ENCODE results near the gene ZNF771.

ZNF771 gene

GRCh38 chr16:30375864-30376263 is 31.5 kb upstream of the ZNF771 start:
- H3K36me3 ChIP-seq (ENCODE audit: control insufficient read depth in 5 of 5, insufficient read depth in 5 of 5, low read length in 5 of 5): no peaks in the 10 kb centered on the region
- H3K27ac ChIP-seq (ENCODE audit: low read depth, low read length): no peak overlapping the region
- H3K9ac ChIP-seq (ENCODE audit: low read length in 5 of 5): no peak overlapping the region
- H3K27me3 ChIP-seq (ENCODE audit: control insufficient read depth in 5 of 5, insufficient read depth in 4 of 5, low read length in 5 of 5): no peaks in the 10 kb centered on the region
- H3K4me3 ChIP-seq (ENCODE audit: low read depth in 1 of 5, low read length in 5 of 5): no peak overlapping the region
- H3K9me3 ChIP-seq (ENCODE audit: control insufficient read depth in 5 of 5, low read length in 5 of 5): no peaks in the 10 kb centered on the region
- H3K4me1 ChIP-seq (ENCODE audit: control insufficient read depth in 5 of 5, insufficient read depth in 5 of 5, low read length in 5 of 5): peaks cover 0 to 29% (median 23%) of the 10 kb centered on the region in 5 donors

DNA sequence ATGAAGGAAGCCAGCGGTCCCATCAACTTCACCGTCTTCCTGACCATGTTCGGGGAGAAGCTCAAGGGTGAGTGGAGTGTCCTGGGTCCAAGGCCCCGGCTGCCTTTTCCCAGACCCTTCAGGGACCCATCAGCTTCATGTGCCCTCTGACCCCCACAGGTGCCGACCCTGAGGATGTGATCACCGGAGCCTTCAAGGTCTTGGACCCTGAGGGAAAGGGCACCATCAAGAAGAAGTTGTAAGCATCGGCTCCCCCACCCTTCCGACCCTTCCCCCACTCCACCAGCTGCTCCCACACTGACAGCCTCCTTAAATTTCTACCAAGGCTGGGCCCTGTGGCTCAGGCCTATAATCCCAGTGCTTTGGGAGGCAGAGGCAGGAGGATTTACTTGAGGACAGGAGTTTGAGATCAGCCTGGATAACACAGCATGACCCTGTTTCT is 30.9 kb upstream of the ZNF771 start:
- peak overlapping the region; percentile 98 for H3K27ac ChIP-seq (ENCODE audit: low read depth, low read length)
- H3K9ac ChIP-seq (ENCODE audit: low read length in 5 of 5): no peak overlapping the region
- H3K9me3 ChIP-seq (ENCODE audit: control insufficient read depth in 5 of 5, low read length in 5 of 5): no peaks in the 10 kb centered on the region
- H3K27me3 ChIP-seq (ENCODE audit: control insufficient read depth in 5 of 5, insufficient read depth in 4 of 5, low read length in 5 of 5): no peaks in the 10 kb centered on the region
- H3K36me3 ChIP-seq (ENCODE audit: control insufficient read depth in 5 of 5, insufficient read depth in 5 of 5, low read length in 5 of 5): no peaks in the 10 kb centered on the region
- no peak overlapping the region for H3K4me3 ChIP-seq (ENCODE audit: low read depth in 1 of 5, low read length in 5 of 5)
- H3K4me1 ChIP-seq (ENCODE audit: control insufficient read depth in 5 of 5, insufficient read depth in 5 of 5, low read length in 5 of 5): peaks cover 0 to 25% (median 18%) of the 10 kb centered on the region in 5 donors

- Histone ChIP-seq H3K4me1 (ENCODE audit: control insufficient read depth in 5 of 5, insufficient read depth in 5 of 5, low read length in 5 of 5) (peaks cover 0 to 24% (median 18%) of the 10 kb centered on the region in 5 donors), H3K27me3 (ENCODE audit: control insufficient read depth in 5 of 5, insufficient read depth in 4 of 5, low read length in 5 of 5) (no peaks in the 10 kb centered on the region), H3K27ac (ENCODE audit: low read depth, low read length) (peak overlapping the region; percentile 98), H3K36me3 (ENCODE audit: control insufficient read depth in 5 of 5, insufficient read depth in 5 of 5, low read length in 5 of 5) (no peaks in the 10 kb centered on the region), H3K9ac (ENCODE audit: low read length in 5 of 5) (peak overlapping the region; percentile 3 to 96 (median 86)), H3K4me3 (ENCODE audit: low read depth in 1 of 5, low read length in 5 of 5) (peak overlapping the region; percentile 48 to 87 (median 72)), H3K9me3 (ENCODE audit: control insufficient read depth in 5 of 5, low read length in 5 of 5) (no peaks in the 10 kb centered on the region)
These were observed 30.2 kb upstream of the ZNF771 start for GRCh38 chr16:30377050-30377811.

DNA sequence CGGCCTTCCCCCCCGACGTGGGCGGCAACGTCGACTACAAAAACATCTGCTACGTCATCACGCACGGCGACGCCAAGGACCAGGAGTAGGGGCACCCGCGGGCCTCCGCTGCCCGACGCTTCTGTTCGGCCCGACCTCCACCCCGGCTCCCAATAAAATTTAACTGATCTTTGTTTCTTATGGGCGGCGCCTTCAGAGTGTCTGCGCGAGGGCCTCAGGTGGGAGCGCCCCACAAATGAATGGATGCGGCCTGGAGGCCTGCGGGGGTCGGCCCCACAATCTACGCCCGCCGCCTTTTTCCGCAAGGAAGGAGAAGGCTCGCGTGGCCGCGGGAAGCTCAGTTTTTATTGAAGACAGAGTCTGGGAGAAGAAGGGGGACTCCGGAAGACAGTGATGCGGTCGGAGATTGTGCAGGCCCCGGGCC is 29.6 kb upstream of the ZNF771 start:
- peak overlapping the region; percentile 98 for H3K27ac ChIP-seq (ENCODE audit: low read depth, low read length)
- H3K4me3 ChIP-seq (ENCODE audit: low read depth in 1 of 5, low read length in 5 of 5): peak overlapping the region; percentile 43 to 87 (median 66)
- H3K27me3 ChIP-seq (ENCODE audit: control insufficient read depth in 5 of 5, insufficient read depth in 4 of 5, low read length in 5 of 5): no peaks in the 10 kb centered on the region
- peak overlapping the region in 4 of 5 donors; percentile 80 to 96 (median 88) for H3K9ac ChIP-seq (ENCODE audit: low read length in 5 of 5)
- no peaks in the 10 kb centered on the region for H3K36me3 ChIP-seq (ENCODE audit: control insufficient read depth in 5 of 5, insufficient read depth in 5 of 5, low read length in 5 of 5)
- H3K4me1 ChIP-seq (ENCODE audit: control insufficient read depth in 5 of 5, insufficient read depth in 5 of 5, low read length in 5 of 5): peaks cover 0 to 24% (median 18%) of the 10 kb centered on the region in 5 donors
- H3K9me3 ChIP-seq (ENCODE audit: control insufficient read depth in 5 of 5, low read length in 5 of 5): no peaks in the 10 kb centered on the region

DNA sequence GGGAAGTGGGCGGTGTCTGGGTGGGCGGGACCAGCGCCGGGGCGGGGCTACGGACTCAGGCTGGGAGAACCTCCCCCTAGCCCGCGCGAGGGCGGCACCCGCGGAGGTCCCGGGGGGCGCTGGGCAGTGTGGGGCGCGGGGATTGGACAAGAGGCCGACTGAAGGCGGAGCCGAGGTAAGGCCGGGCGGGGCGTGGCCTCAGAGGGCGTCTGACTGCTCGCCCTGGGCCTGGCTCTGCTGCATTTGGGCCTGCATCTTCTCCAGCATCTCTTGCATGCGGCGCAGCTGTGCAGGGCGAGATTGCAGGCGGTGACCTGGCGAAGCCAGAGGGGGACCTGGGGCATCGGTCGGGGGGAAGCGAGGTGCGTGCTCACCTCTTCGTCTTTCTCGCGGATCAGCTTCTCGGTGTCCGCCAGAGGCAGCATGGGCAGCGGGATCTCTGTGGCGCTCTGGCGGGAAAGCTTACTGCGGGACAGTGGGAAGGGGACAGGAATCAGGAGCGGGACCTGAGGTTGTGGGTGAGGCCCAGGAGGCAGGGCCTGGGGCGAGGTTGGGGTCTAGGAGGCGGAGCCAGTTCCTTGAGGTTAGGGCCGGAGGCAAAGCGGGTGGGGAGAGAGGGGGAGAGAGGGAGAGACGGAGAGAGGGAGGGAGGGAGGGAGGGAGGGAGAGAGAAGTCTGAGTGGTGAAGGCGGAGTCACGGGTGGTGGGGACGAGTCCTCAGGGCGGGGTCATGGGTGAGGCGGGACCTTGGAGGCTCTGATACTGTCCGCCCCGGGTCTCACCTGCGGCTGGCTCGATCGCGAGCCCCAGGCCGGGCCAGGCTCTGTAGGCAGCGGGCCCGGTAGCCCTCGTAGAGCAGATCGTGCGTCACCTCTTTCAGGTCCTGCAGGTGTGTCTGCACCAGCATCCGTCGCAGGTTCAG is 28.9 kb upstream of the ZNF771 start:
- Histone ChIP-seq H3K9ac (ENCODE audit: low read length in 5 of 5) (peak overlapping the region in 4 of 5 donors; percentile 53 to 96 (median 89)), H3K4me3 (ENCODE audit: low read depth in 1 of 5, low read length in 5 of 5) (peak overlapping the region; percentile 43 to 87 (median 76)), H3K9me3 (ENCODE audit: control insufficient read depth in 5 of 5, low read length in 5 of 5) (no peaks in the 10 kb centered on the region), H3K36me3 (ENCODE audit: control insufficient read depth in 5 of 5, insufficient read depth in 5 of 5, low read length in 5 of 5) (no peaks in the 10 kb centered on the region), H3K27ac (ENCODE audit: low read depth, low read length) (peak overlapping the region; percentile 98), H3K4me1 (ENCODE audit: control insufficient read depth in 5 of 5, insufficient read depth in 5 of 5, low read length in 5 of 5) (peaks cover 0 to 24% (median 18%) of the 10 kb centered on the region in 5 donors), H3K27me3 (ENCODE audit: control insufficient read depth in 5 of 5, insufficient read depth in 4 of 5, low read length in 5 of 5) (no peaks in the 10 kb centered on the region)

DNA sequence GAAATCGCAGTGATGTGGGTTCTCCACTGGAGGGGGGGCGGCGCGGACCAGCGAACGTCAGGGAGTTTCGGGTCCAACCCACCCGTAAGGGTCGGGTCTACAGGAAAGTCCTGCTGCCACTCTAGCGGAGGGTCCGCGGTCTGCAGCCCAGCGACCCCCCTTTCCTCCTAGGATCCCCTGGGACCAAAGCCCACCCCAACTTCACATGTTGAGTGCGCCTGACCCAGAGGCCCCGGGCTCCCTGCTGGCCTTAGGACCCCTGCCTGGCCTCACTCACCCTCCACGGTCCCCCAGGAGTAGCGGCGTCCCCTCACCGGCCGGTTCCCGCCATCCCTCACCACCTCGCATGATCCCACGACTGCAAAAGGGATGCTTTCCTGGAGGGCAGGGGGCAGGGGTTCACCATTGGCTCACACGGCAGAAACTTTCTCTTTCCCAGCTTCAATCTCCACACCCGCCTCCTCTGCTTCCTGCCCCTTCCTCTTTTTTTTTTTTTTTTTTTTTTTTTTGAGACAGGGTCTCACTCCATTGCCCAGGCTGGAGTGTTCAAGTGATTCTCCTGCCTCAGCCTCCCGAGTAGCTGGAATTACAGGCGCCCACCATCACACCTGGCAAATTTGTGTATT is 28.1 kb upstream of the ZNF771 start:
- H3K4me1 ChIP-seq (ENCODE audit: control insufficient read depth in 5 of 5, insufficient read depth in 5 of 5, low read length in 5 of 5): peaks cover 0 to 24% (median 18%) of the 10 kb centered on the region in 5 donors
- no peaks in the 10 kb centered on the region for H3K27me3 ChIP-seq (ENCODE audit: control insufficient read depth in 5 of 5, insufficient read depth in 4 of 5, low read length in 5 of 5)
- H3K36me3 ChIP-seq (ENCODE audit: control insufficient read depth in 5 of 5, insufficient read depth in 5 of 5, low read length in 5 of 5): no peaks in the 10 kb centered on the region
- H3K9ac ChIP-seq (ENCODE audit: low read length in 5 of 5): peak overlapping the region in 4 of 5 donors; percentile 13 to 93 (median 68)
- H3K9me3 ChIP-seq (ENCODE audit: control insufficient read depth in 5 of 5, low read length in 5 of 5): no peaks in the 10 kb centered on the region
- peak overlapping the region; percentile 98 for H3K27ac ChIP-seq (ENCODE audit: low read depth, low read length)
- peak overlapping the region in 4 of 5 donors; percentile 72 to 87 (median 81) for H3K4me3 ChIP-seq (ENCODE audit: low read depth in 1 of 5, low read length in 5 of 5)

DNA sequence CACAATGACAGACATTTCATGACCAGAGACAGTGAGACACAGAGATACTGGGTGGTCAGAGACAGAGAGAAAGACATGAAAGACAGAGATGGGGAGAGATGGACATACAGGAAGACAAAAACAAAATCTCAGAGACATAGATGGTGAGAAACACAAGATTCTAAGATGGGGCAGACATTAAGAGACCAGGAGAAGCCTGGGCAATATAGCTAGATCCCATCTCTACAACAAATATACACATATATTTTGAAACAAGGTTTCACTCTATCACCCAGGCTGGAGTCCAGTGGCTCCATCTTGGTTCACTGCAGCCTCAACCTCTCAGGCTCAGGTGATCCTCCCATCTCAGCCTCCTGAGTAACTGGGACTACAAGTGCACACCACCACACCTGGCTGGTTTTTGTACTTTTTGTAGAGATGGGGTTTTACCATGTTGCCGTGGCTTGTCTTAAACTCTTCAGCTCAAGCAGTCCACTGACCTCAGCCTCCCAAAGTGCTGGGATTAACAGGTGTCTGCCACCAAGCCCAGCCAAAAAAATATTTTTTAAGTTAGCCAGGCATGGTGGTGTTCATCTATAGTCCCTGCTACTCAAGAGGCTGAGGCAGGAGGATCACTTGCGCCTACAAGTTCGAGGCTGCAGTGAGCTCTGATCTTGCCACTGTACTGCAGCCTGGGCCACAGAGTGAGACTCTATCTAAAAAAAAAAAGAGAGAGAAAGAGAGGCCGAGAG is 27.2 kb upstream of the ZNF771 start:
- no peak overlapping the region for H3K4me3 ChIP-seq (ENCODE audit: low read depth in 1 of 5, low read length in 5 of 5)
- H3K27me3 ChIP-seq (ENCODE audit: control insufficient read depth in 5 of 5, insufficient read depth in 4 of 5, low read length in 5 of 5): no peaks in the 10 kb centered on the region
- no peak overlapping the region for H3K9ac ChIP-seq (ENCODE audit: low read length in 5 of 5)
- H3K4me1 ChIP-seq (ENCODE audit: control insufficient read depth in 5 of 5, insufficient read depth in 5 of 5, low read length in 5 of 5): peaks cover 0 to 24% (median 18%) of the 10 kb centered on the region in 5 donors
- H3K9me3 ChIP-seq (ENCODE audit: control insufficient read depth in 5 of 5, low read length in 5 of 5): no peaks in the 10 kb centered on the region
- no peaks in the 10 kb centered on the region for H3K36me3 ChIP-seq (ENCODE audit: control insufficient read depth in 5 of 5, insufficient read depth in 5 of 5, low read length in 5 of 5)
- no peak overlapping the region for H3K27ac ChIP-seq (ENCODE audit: low read depth, low read length)

GRCh38 chr16:30380803-30381208 is 26.6 kb upstream of the ZNF771 start:
- H3K27me3 ChIP-seq (ENCODE audit: control insufficient read depth in 5 of 5, insufficient read depth in 4 of 5, low read length in 5 of 5): no peaks in the 10 kb centered on the region
- H3K27ac ChIP-seq (ENCODE audit: low read depth, low read length): no peak overlapping the region
- peaks cover 0 to 24% (median 18%) of the 10 kb centered on the region in 5 donors for H3K4me1 ChIP-seq (ENCODE audit: control insufficient read depth in 5 of 5, insufficient read depth in 5 of 5, low read length in 5 of 5)
- H3K4me3 ChIP-seq (ENCODE audit: low read depth in 1 of 5, low read length in 5 of 5): no peak overlapping the region
- H3K9me3 ChIP-seq (ENCODE audit: control insufficient read depth in 5 of 5, low read length in 5 of 5): no peaks in the 10 kb centered on the region
- H3K9ac ChIP-seq (ENCODE audit: low read length in 5 of 5): no peak overlapping the region
- no peaks in the 10 kb centered on the region for H3K36me3 ChIP-seq (ENCODE audit: control insufficient read depth in 5 of 5, insufficient read depth in 5 of 5, low read length in 5 of 5)

GRCh38 chr16:30381291-30382041 is 25.9 kb upstream of the ZNF771 start:
- no peaks in the 10 kb centered on the region for H3K9me3 ChIP-seq (ENCODE audit: control insufficient read depth in 5 of 5, low read length in 5 of 5)
- no peaks in the 10 kb centered on the region for H3K36me3 ChIP-seq (ENCODE audit: control insufficient read depth in 5 of 5, insufficient read depth in 5 of 5, low read length in 5 of 5)
- no peak overlapping the region for H3K27ac ChIP-seq (ENCODE audit: low read depth, low read length)
- H3K27me3 ChIP-seq (ENCODE audit: control insufficient read depth in 5 of 5, insufficient read depth in 4 of 5, low read length in 5 of 5): no peaks in the 10 kb centered on the region
- peaks cover 0 to 24% (median 18%) of the 10 kb centered on the region in 5 donors for H3K4me1 ChIP-seq (ENCODE audit: control insufficient read depth in 5 of 5, insufficient read depth in 5 of 5, low read length in 5 of 5)
- no peak overlapping the region for H3K9ac ChIP-seq (ENCODE audit: low read length in 5 of 5)
- no peak overlapping the region for H3K4me3 ChIP-seq (ENCODE audit: low read depth in 1 of 5, low read length in 5 of 5)
